Measurements from ENCODE around the gene SLFN12L. TPM values are rescaled to one million over a fixed set of nuclear protein-coding genes. Genes with fewer than 3 reads are reported as not detected.
"Not testable (repeated sequence)": the region's sequence is repeated elsewhere in the genome, so short reads cannot be mapped to it uniquely, and the experiment has no call there.

The SLFN12L gene
- total RNA-seq, 1 donor: 0.36 TPM

DNA sequence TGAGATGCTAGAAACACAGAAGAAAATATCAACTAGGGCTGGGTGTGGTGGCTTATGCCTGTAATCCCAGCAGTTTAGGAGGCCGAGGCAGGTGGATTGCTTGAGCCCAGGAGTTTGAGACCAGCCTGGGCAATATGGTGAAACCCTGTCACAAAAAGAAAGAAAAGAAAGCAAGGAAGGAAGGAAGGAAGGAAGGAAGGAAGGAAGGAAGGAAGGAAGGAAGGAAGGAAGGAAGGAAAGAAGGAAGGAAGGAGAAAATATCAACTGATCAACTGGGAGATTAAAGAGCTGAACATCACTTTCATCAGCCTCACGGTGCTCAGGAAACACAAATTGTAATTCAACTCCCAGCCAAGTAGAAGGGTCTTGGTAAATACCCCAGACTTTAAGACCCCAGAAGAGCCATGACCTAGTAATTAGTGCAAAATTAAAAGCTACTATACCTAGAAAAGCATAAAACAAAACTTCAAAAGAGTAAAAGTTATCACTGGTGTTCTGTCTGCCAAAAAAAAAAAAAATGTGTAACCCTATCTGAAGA is 61.1 kb downstream of the SLFN12L start:
- no peak for TF ChIP-seq CTCF (IDR thresholded peaks at IDR 0.05; ENCODE audit: extremely low read depth, low read depth, low read length)
- H3K4me2 ChIP-seq (ENCODE audit: insufficient read depth, low read length): no peak overlapping the region

GRCh38 chr17:35468475-35468874 is 69.0 kb downstream of the SLFN12L start:
- no peaks in the 10 kb centered on the region for H3K4me1 ChIP-seq (ENCODE audit: insufficient read depth, low read length)
- no peak overlapping the region for H3K4me3 ChIP-seq (ENCODE audit: insufficient read depth, low read length)
- no peaks in the 10 kb centered on the region for H4K20me1 ChIP-seq (ENCODE audit: insufficient read depth, low read length)
- H2AFZ ChIP-seq (ENCODE audit: low read length): no peak overlapping the region
- no peaks in the 10 kb centered on the region for H3K36me3 ChIP-seq (ENCODE audit: insufficient read depth, low read length)
- no peaks in the 10 kb centered on the region for H3K9me3 ChIP-seq (ENCODE audit: low read depth, low read length)
- TF ChIP-seq CTCF (IDR thresholded peaks at IDR 0.05; ENCODE audit: extremely low read depth, low read depth, low read length): no peak
- no peaks in the 10 kb centered on the region for H3K79me2 ChIP-seq (ENCODE audit: insufficient read depth, low read length)
- no peaks in the 10 kb centered on the region for H3K27me3 ChIP-seq (ENCODE audit: insufficient read depth, low read length)
- no peak overlapping the region for H3K4me2 ChIP-seq (ENCODE audit: insufficient read depth, low read length)
- H3K27ac ChIP-seq (ENCODE audit: low read depth, low read length): no peak overlapping the region
- no peak for DNase-seq (ENCODE audit: insufficient read length, low spot score, missing footprints)

More for the DNA sequence above, 61.1 kb downstream of the SLFN12L start:
- H2AFZ ChIP-seq (ENCODE audit: low read length): no peak overlapping the region
- H3K36me3 ChIP-seq (ENCODE audit: insufficient read depth, low read length): no peaks in the 10 kb centered on the region
- H3K27ac ChIP-seq (ENCODE audit: low read depth, low read length): no peak overlapping the region
- H3K27me3 ChIP-seq (ENCODE audit: insufficient read depth, low read length): peaks cover 14% of the 10 kb centered on the region
- H4K20me1 ChIP-seq (ENCODE audit: insufficient read depth, low read length): no peaks in the 10 kb centered on the region
- H3K4me3 ChIP-seq (ENCODE audit: insufficient read depth, low read length): no peak overlapping the region
- no peaks in the 10 kb centered on the region for H3K9me3 ChIP-seq (ENCODE audit: low read depth, low read length)
- DNase-seq (ENCODE audit: insufficient read length, low spot score, missing footprints): no peak
- no peaks in the 10 kb centered on the region for H3K4me1 ChIP-seq (ENCODE audit: insufficient read depth, low read length)
- H3K79me2 ChIP-seq (ENCODE audit: insufficient read depth, low read length): no peaks in the 10 kb centered on the region

DNA sequence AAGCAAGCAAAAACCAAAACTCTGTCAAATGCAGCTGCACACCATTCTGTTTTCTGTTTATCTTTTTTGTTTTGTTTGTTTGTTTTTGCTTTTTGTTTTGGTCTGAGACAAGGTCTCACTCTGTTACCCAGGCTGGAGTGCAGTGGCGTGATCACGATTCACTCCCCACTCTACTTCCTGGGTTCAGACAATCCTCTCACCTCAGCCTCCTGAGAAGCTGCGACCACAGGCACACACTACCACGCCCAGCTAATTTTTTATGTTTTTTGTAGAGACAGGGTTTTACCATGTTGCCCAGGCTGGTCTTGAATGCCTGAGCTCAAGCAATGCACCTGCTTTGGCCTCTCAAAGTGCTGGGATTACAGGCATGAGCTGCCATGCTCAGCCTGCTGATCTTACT is 69.7 kb downstream of the SLFN12L start:
- Histone ChIP-seq H3K4me2 (ENCODE audit: insufficient read depth, low read length) (no peak overlapping the region), H3K9me3 (ENCODE audit: low read depth, low read length) (no peaks in the 10 kb centered on the region), H3K4me1 (ENCODE audit: insufficient read depth, low read length) (no peaks in the 10 kb centered on the region), H3K27me3 (ENCODE audit: insufficient read depth, low read length) (no peaks in the 10 kb centered on the region), H3K79me2 (ENCODE audit: insufficient read depth, low read length) (no peaks in the 10 kb centered on the region), H3K27ac (ENCODE audit: low read depth, low read length) (no peak overlapping the region), H3K36me3 (ENCODE audit: insufficient read depth, low read length) (no peaks in the 10 kb centered on the region), H2AFZ (ENCODE audit: low read length) (no peak overlapping the region), H3K4me3 (ENCODE audit: insufficient read depth, low read length) (no peak overlapping the region), H4K20me1 (ENCODE audit: insufficient read depth, low read length) (no peaks in the 10 kb centered on the region)
- no peak for DNase-seq (ENCODE audit: insufficient read length, low spot score, missing footprints)
- no peak for TF ChIP-seq CTCF (IDR thresholded peaks at IDR 0.05; ENCODE audit: extremely low read depth, low read depth, low read length)

- peaks cover 28% of the 10 kb centered on the region for H3K27me3 ChIP-seq (ENCODE audit: insufficient read depth, low read length)
- H3K36me3 ChIP-seq (ENCODE audit: insufficient read depth, low read length): no peaks in the 10 kb centered on the region
- TF ChIP-seq CTCF (IDR thresholded peaks at IDR 0.05; ENCODE audit: extremely low read depth, low read depth, low read length): no peak
- H2AFZ ChIP-seq (ENCODE audit: low read length): no peak overlapping the region
- H3K79me2 ChIP-seq (ENCODE audit: insufficient read depth, low read length): no peaks in the 10 kb centered on the region
- H4K20me1 ChIP-seq (ENCODE audit: insufficient read depth, low read length): no peaks in the 10 kb centered on the region
- no peak for DNase-seq (ENCODE audit: insufficient read length, low spot score, missing footprints)
- H3K9me3 ChIP-seq (ENCODE audit: low read depth, low read length): no peaks in the 10 kb centered on the region
- no peak overlapping the region for H3K27ac ChIP-seq (ENCODE audit: low read depth, low read length)
- H3K4me1 ChIP-seq (ENCODE audit: insufficient read depth, low read length): no peaks in the 10 kb centered on the region
- no peak overlapping the region for H3K4me2 ChIP-seq (ENCODE audit: insufficient read depth, low read length)
- no peak overlapping the region for H3K4me3 ChIP-seq (ENCODE audit: insufficient read depth, low read length)
Observed at GRCh38 chr17:35460354-35460851, 77.1 kb downstream of the SLFN12L start.

- H3K27me3 ChIP-seq (ENCODE audit: insufficient read depth, low read length): peaks cover 18% of the 10 kb centered on the region
- H3K4me3 ChIP-seq (ENCODE audit: insufficient read depth, low read length); H3K4me2 ChIP-seq (ENCODE audit: insufficient read depth, low read length); H3K27ac ChIP-seq (ENCODE audit: low read depth, low read length); H2AFZ ChIP-seq (ENCODE audit: low read length); H3K36me3 ChIP-seq (ENCODE audit: insufficient read depth, low read length); H3K79me2 ChIP-seq (ENCODE audit: insufficient read depth, low read length); H3K9me3 ChIP-seq (ENCODE audit: low read depth, low read length); H3K4me1 ChIP-seq (ENCODE audit: insufficient read depth, low read length); DNase-seq (ENCODE audit: insufficient read length, low spot score, missing footprints); H4K20me1 ChIP-seq (ENCODE audit: insufficient read depth, low read length): not testable (repeated sequence)
Observed at GRCh38 chr17:35454035-35454434, 83.4 kb downstream of the SLFN12L start.

Data from osteoblast (primary cell).